Activated CD8-positive, alpha-beta memory T cell treated with anti-CD3 and anti-CD28 coated beads, Interleukin-2, amount 10 ng/mL, durations not matched to agents 7 days and 5 days (primary cell): ENCODE results near the gene NAGPA. TPM values are rescaled to one million over a fixed set of nuclear protein-coding genes. Genes with fewer than 3 reads are reported as not detected.

Experiments used
- ATAC-seq: fragments of 150-1000 bp; cut with Tn5 transposase; one replicate; pipeline ENCODE4 v1.10.0; 2021; ENCODE audit warnings: moderate library complexity
- CTCF ChIA-PET: fragments of 350-600 bp; sonication (Branson Sonifier 250); formaldehyde crosslinking; loops from one replicate; lab custom pipeline; 2021; ENCODE audit warnings: antibody characterized with exemption; lab: Charles Lee
- DNase-seq: peaks from one replicate; pipeline ENCODE4 v3.0.0-alpha.2; 2020
- H3K27ac Mint-ChIP-seq: one replicate; pipeline ENCODE4 v1.8.0; 2021; ENCODE audit warnings: mild to moderate bottlenecking, mixed read lengths
- H3K27me3 Mint-ChIP-seq: one replicate; pipeline ENCODE4 v1.8.0; 2021; ENCODE audit warnings: mixed read lengths
- H3K36me3 Mint-ChIP-seq: one replicate; pipeline ENCODE4 v1.8.0; 2021; ENCODE audit warnings: mild to moderate bottlenecking, mixed read lengths
- H3K4me1 Mint-ChIP-seq: one replicate; pipeline ENCODE4 v1.8.0; 2021; ENCODE audit warnings: mixed read lengths
- H3K4me3 Mint-ChIP-seq: one replicate; pipeline ENCODE4 v1.8.0; 2021; ENCODE audit warnings: mild to moderate bottlenecking, moderate library complexity, mixed read lengths
- H3K9me3 Mint-ChIP-seq: one replicate; pipeline ENCODE4 v1.8.0; 2022; ENCODE audit warnings: low read depth, mixed read lengths
- total RNA-seq, 2 experiments: library from RNA; stranded (reverse); gene quantifications; one replicate each; pipeline ENCODE4 v1.2.3, GENCODE V29; 2021

The NAGPA gene
- total RNA-seq, 2 experiments from 2014 or later = 9.7 to 12.1 TPM

DNA sequence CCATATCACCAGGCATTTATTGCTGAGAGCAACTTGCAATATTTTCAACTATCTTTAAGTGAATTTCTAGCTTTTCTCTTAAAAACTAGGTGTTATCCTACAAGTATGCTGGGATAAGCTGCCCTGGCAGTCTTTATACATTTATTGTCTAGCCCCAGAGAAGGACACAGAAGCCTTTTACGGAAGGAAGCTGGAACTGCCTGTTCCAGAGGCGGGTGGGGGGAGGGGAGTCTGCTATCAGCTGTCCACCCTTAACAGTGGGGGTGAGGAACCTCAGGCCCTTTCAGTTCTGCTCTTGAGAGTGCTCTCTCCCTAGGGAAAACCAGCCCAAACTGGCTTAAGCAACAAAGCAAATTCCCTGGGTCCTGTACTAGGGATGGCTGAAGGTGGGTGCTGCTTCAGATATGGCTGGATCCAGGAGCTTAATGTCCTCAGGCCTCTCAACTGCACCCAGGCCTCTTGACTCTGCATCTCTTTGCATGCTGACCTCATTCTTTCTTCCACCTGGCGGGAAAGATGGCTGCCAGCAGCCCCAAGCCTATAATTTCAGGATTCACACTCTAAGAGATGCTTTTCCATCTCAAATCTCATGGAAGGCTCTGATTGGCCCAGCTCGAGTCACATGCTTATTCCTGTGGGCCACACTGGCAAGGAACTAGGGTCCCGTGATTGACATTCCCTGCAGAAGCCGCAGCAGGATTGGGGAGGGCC lies 16.6 kb downstream of the NAGPA start:
- Mint-ChIP-seq H3K27ac (no peak overlapping the region), H3K36me3 (no peaks in the 10 kb centered on the region), H3K4me1 (no peaks in the 10 kb centered on the region), H3K27me3 (no peaks in the 10 kb centered on the region), H3K4me3 (no peak overlapping the region), H3K9me3 (no peaks in the 10 kb centered on the region)
- DNase-seq (no peak), ATAC-seq (no peak)
- CTCF ChIA-PET = no interaction called here

DNA sequence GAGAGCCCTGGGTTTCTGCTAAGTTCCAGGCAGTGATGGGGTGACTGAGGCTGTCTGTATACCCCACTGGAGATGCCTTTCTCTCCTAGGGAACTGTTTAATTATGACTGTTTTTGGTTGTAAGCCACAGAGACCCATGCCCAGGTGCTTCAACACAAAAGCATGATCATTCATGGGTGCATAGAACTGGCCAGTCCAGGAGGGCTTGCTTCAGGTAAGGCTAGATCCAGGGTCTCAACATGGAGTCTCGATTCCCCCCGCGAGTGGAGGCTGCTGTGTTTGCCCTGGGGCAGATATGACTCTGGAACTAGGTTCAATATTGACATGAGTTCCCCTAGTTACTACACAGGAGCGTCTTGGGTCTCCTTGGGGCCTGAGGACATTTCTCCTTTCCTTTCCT lies 17.8 kb downstream of the NAGPA start:
- Mint-ChIP-seq H3K4me1 (no peaks in the 10 kb centered on the region), H3K27ac (no peak overlapping the region), H3K27me3 (no peaks in the 10 kb centered on the region), H3K4me3 (no peak overlapping the region), H3K36me3 (no peaks in the 10 kb centered on the region), H3K9me3 (no peaks in the 10 kb centered on the region)
- CTCF ChIA-PET = no interaction called here
- DNase-seq = no peak
- no peak for ATAC-seq

DNA sequence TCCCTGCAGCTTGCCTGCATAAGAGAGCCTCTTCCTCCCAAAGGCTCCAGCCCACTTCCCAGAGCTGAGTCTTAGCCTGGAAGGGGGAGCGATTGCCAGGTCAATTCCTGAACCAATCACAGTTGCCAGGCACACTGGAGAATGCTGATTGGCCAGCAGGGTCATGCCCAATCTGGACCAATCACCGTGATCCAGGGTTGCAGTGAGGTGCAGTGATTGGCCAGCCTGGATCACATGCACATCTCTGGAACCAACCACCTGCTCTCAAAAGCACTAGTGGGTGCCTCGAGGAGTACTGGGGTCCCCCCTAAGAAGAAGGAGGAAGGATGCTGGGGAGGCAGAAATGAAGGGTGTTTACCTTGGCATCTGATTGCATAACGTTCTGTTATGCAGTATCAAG lies 18.4 kb downstream of the NAGPA start:
- Mint-ChIP-seq H3K27me3 (no peaks in the 10 kb centered on the region), H3K4me3 (no peak overlapping the region), H3K36me3 (no peaks in the 10 kb centered on the region), H3K4me1 (no peaks in the 10 kb centered on the region), H3K27ac (no peak overlapping the region), H3K9me3 (no peaks in the 10 kb centered on the region)
- CTCF ChIA-PET = no interaction called here
- DNase-seq = no peak
- no peak for ATAC-seq

DNA sequence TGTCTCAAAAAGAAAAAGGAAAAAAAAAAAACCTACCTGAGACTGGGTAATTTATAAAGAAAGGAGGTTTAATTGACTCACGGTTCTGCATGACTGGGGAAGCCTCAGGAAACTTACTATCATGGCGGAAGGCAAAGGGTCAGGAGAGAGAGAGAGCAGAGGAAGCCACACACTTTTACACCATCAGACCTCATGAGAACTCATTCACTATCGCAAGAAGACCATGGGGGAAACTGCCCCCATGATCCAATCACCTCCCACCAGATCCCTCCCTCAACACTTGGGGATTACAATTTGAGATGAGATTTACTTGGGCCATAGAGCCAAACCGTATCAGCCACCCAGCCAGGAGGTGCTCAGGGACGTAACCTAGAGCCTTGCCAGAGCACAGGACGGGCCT lies 20.8 kb downstream of the NAGPA start:
- DNase-seq (no peak), ATAC-seq (no peak)
- no peaks in the 10 kb centered on the region for H3K9me3 Mint-ChIP-seq
- CTCF ChIA-PET = no interaction called here
- no peak overlapping the region for H3K4me3 Mint-ChIP-seq
- H3K36me3 Mint-ChIP-seq = no peaks in the 10 kb centered on the region
- H3K27me3 Mint-ChIP-seq = no peaks in the 10 kb centered on the region
- H3K27ac Mint-ChIP-seq = no peak overlapping the region
- H3K4me1 Mint-ChIP-seq = no peaks in the 10 kb centered on the region

DNA sequence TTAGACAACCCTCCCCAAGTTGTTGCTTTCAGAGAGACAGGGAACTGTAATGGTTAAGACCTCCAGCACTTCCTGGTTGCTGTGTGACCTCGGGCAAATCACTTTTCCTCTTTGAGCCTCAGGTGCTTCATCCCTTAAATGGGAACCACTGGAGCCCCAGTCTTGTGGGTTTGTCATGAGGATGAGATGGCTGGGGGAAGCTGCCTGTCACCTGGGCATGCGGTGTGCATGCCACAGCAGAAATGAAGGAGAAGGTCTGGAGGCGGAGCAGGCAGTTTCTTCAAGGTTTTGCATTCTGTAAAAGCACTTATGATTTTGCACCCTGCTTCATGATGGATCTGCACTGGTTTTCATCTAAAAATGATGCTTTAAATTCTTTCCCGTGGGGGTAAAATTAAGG lies 22.1 kb downstream of the NAGPA start:
- H3K9me3 Mint-ChIP-seq = no peaks in the 10 kb centered on the region
- H3K36me3 Mint-ChIP-seq = no peaks in the 10 kb centered on the region
- no peaks in the 10 kb centered on the region for H3K27me3 Mint-ChIP-seq
- CTCF ChIA-PET = interaction anchor here (0.8 kb wide), 1 partner anchor 24 kb away, joined by 3 read pairs; no protein-coding TSS in a partner anchor
- ATAC-seq (no peak), DNase-seq (no peak)
- H3K4me3 Mint-ChIP-seq = no peak overlapping the region
- no peaks in the 10 kb centered on the region for H3K4me1 Mint-ChIP-seq
- no peak overlapping the region for H3K27ac Mint-ChIP-seq

DNA sequence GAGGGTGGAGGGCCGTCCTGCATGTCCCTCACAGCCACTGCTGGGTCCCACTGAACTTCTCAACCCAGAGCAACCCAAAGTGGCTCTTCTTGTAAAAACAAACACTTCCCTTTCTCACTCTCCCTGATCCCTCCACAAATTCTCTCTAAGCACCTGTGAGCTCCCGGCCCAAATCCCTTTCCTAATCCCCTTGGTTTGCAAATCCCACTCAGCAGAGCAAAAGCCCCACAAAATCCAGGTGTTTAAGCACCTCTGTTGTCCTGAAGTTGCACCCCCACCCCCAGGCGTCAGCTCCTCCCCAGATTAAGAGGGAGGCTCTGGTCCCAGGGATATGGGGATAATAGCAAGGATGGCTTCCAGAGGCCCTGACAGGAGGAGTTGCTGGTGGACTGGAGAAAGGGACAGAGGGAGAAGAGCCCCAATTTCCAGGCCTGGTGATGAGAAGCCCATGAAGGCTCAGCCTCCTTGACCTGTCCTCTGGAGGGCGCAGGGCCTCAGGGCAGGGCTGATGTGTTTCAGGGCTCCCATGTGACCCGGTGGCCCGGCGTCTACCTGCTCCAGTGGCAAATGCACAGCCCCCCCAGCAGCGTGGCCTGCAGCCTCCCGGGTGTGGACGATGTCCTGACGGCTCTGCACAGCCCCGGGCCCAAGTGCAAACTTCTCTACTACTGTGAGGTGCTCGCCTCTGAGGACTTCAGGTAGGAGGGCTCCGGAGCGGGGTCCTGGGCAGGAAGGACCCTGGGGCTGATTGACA lies 23.0 kb downstream of the NAGPA start:
- H3K9me3 Mint-ChIP-seq = no peaks in the 10 kb centered on the region
- no peak overlapping the region for H3K4me3 Mint-ChIP-seq
- H3K27ac Mint-ChIP-seq = no peak overlapping the region
- CTCF ChIA-PET = no interaction called here
- no peak for DNase-seq
- H3K36me3 Mint-ChIP-seq = no peaks in the 10 kb centered on the region
- ATAC-seq = no peak
- no peaks in the 10 kb centered on the region for H3K4me1 Mint-ChIP-seq
- H3K27me3 Mint-ChIP-seq = no peaks in the 10 kb centered on the region

DNA sequence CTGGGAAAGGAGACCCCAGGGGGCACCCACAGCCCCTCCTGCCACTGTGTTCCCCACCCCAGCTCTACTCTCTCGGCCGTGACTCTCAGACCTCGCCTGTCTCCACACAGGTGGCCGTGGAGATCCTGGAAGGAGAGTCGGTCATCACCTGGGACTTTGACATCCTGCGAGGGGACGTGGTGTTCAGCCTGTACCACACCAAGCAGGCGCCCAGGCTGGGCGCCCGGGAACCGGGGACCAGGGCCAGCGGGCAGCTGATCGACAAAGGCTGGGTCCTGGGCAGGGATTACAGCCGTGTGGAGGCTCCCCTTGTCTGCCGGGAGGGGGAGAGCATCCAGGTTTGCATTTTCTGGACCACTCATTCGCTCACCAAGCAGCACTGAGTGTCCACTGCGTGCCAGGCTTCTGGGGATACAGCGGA lies 25.4 kb downstream of the NAGPA start:
- no peaks in the 10 kb centered on the region for H3K36me3 Mint-ChIP-seq
- ATAC-seq (no peak), DNase-seq (no peak)
- no peaks in the 10 kb centered on the region for H3K9me3 Mint-ChIP-seq
- no peaks in the 10 kb centered on the region for H3K4me1 Mint-ChIP-seq
- CTCF ChIA-PET = no interaction called here
- no peaks in the 10 kb centered on the region for H3K27me3 Mint-ChIP-seq
- no peak overlapping the region for H3K4me3 Mint-ChIP-seq
- no peak overlapping the region for H3K27ac Mint-ChIP-seq

DNA sequence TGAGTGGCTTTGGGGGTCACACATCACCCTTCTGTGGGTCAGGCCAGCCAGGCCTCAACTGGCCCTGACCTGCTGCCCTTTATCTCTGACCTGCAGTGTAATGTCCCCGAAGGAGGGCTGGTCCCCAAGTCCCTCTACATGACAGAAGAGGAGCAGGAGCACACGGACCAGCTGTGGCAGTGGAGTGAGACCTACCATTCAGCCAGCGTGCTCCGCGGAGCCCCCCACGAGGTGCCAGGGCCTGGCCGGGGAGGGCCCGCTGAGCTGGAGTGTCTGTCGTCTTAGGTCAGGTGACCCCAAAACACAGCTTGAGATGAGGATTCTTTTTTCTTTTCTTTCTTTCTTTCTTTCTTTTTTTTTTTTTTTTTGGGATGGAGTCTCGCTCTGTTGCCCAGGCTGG lies 26.5 kb downstream of the NAGPA start:
- CTCF ChIA-PET = no interaction called here
- Mint-ChIP-seq H3K36me3 (no peaks in the 10 kb centered on the region), H3K4me1 (no peaks in the 10 kb centered on the region), H3K27me3 (no peaks in the 10 kb centered on the region), H3K9me3 (no peaks in the 10 kb centered on the region), H3K4me3 (no peak overlapping the region), H3K27ac (no peak overlapping the region)
- ATAC-seq (no peak), DNase-seq (no peak)

DNA sequence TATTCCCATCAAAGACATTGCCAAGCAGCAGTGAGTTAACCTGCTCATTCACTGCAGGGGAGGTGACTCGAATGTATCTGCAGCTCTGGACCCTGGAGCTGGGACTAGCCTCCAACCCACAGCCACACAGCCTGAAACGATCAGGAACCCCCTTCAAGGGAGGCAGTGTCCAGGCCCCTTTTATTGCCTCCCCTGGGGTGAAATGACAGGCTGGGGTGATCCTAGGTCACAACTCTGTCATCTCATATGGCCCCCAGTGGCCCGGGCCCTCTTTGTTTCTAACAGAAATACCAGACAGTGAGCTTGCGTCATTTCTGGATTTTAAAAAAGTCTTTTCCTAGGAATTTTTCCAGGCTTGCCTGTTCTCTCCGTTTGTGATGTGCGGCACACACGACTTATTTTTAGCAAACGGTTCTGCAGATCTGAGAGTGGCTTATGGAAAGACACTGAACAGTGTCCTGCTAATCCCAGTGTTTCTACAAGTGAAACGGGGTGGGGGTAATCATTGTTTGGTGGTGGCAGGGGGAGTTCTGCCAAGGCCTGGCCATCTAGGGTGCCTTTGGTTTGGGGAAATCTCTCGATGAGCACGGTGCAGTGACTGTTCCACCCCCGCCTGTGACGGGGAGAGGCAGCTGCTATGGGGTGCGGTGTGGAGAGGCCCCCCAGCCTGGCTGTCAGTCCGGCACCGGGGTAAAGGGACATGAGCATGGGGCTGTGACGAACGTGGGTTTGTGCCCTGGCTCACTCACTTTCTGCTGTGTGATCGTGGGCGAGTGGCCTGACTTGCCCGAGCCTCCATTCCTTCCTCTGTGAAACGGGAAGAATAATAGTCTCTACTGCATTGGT lies 27.2 kb downstream of the NAGPA start:
- ATAC-seq (no peak), DNase-seq (no peak)
- Mint-ChIP-seq H3K9me3 (no peaks in the 10 kb centered on the region), H3K4me3 (no peak overlapping the region), H3K36me3 (no peaks in the 10 kb centered on the region), H3K27ac (no peak overlapping the region), H3K27me3 (peaks cover 3% of the 10 kb centered on the region), H3K4me1 (no peaks in the 10 kb centered on the region)
- CTCF ChIA-PET = no interaction called here

DNA sequence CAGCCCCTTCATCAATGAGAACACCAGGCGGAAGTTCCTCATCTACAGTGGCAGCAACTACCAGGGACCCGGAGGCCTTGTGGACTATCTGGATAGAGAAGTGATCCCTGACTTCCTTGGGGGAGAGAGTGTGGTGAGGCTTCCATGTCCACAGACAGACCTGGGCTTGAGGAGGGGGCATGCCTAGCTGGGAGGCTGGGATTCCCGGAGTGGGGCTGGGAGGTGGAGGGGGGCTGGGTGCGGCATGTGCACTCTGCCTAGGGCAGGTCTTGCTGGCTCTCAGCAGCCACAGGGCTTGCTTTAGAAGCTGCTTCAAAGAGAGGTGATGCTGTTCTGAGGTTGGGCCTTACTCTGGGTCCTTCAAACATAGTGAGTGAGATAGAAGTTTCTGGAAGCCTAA lies 27.8 kb downstream of the NAGPA start:
- H3K36me3 Mint-ChIP-seq = no peaks in the 10 kb centered on the region
- H3K4me1 Mint-ChIP-seq = no peaks in the 10 kb centered on the region
- no peaks in the 10 kb centered on the region for H3K9me3 Mint-ChIP-seq
- peaks cover 5% of the 10 kb centered on the region for H3K27me3 Mint-ChIP-seq
- H3K4me3 Mint-ChIP-seq = no peak overlapping the region
- DNase-seq = no peak
- ATAC-seq = no peak
- CTCF ChIA-PET = no interaction called here
- H3K27ac Mint-ChIP-seq = no peak overlapping the region

DNA sequence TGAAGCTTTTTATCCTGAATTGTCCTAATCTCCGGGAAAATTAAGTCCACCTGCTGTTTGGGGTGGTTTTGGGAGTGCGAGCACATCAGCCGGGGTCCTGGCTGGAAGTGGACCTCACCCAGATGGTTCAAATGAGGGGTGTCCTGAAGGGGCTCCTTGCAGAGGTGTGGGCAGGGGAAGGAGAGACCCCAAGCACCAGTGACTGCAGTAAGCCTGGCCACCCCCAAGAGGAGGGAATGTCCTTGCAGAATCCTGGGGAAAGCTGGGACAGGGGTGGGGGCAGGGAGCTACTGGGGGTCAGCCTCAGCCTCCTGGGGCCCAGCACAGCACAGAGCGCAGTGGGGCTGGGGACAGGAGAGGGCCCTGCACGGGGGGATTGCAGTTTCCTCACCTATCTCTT lies 29.4 kb downstream of the NAGPA start:
- Mint-ChIP-seq H3K9me3 (no peaks in the 10 kb centered on the region), H3K27me3 (peaks cover 5% of the 10 kb centered on the region), H3K27ac (no peak overlapping the region), H3K4me1 (no peaks in the 10 kb centered on the region), H3K4me3 (no peak overlapping the region), H3K36me3 (no peaks in the 10 kb centered on the region)
- DNase-seq (no peak), ATAC-seq (no peak)
- CTCF ChIA-PET = interaction anchor here (1.4 kb wide), 1 partner anchor 16 kb away, joined by 3 read pairs; no protein-coding TSS in a partner anchor

DNA sequence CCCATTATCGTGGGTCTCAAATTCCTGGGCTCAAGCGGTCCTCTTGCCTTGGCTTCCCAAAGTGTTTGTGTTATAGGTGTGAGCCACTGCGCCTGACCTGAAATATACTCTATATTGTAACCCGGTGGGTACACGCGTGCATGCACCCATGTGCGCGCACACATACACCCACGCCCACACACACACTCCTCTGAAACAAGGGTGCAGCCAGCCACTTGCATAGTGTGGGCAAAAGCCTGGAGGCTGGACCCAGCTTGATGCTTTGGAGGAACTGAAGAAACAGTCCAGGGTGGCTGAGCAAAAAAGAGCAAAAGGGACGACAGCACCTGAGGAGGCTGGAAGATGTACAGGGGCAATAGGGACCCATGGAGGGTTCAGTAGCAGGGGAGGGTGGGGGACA lies 29.9 kb downstream of the NAGPA start:
- H3K9me3 Mint-ChIP-seq = no peaks in the 10 kb centered on the region
- peaks cover 5% of the 10 kb centered on the region for H3K27me3 Mint-ChIP-seq
- ATAC-seq (no peak), DNase-seq (no peak)
- H3K4me3 Mint-ChIP-seq = no peak overlapping the region
- H3K36me3 Mint-ChIP-seq = no peaks in the 10 kb centered on the region
- CTCF ChIA-PET = interaction anchor here (1.4 kb wide), 1 partner anchor 17 kb away, joined by 3 read pairs; no protein-coding TSS in a partner anchor
- H3K4me1 Mint-ChIP-seq = no peaks in the 10 kb centered on the region
- H3K27ac Mint-ChIP-seq = no peak overlapping the region

DNA sequence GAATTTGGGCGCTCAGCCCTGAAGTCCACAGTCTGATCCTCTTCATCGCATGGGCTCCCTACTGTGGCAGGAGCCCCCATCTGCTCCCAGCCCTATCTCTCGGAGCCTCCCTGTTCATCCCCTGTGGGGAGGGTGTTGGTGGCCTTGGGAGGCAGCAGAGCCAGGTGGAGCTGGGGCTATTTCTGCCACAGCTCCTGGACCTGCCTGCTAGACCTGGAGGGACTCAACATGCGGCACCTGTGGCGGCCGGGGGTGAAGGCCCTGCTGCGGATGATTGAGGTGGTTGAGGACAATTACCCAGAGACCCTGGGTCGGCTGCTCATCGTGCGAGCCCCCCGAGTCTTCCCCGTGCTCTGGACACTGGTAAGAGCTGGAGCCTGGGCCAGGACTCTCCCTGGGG lies 30.5 kb downstream of the NAGPA start:
- Mint-ChIP-seq H3K27ac (no peak overlapping the region), H3K4me3 (no peak overlapping the region), H3K36me3 (no peaks in the 10 kb centered on the region), H3K9me3 (no peaks in the 10 kb centered on the region), H3K4me1 (no peaks in the 10 kb centered on the region), H3K27me3 (peaks cover 7% of the 10 kb centered on the region)
- ATAC-seq = no peak
- CTCF ChIA-PET = interaction anchor here (1.4 kb wide), 1 partner anchor 17 kb away, joined by 3 read pairs; no protein-coding TSS in a partner anchor
- DNase-seq = no peak
